ENCODE measurements around the gene FPGS.
"Not testable (repeated sequence)": the region's sequence is repeated elsewhere in the genome, so short reads cannot be mapped to it uniquely, and the experiment has no call there.

Gene FPGS

GRCh38 chr9:127841087-127841835, 38.6 kb downstream of the FPGS start:
- DNase-seq, result no peak

DNA sequence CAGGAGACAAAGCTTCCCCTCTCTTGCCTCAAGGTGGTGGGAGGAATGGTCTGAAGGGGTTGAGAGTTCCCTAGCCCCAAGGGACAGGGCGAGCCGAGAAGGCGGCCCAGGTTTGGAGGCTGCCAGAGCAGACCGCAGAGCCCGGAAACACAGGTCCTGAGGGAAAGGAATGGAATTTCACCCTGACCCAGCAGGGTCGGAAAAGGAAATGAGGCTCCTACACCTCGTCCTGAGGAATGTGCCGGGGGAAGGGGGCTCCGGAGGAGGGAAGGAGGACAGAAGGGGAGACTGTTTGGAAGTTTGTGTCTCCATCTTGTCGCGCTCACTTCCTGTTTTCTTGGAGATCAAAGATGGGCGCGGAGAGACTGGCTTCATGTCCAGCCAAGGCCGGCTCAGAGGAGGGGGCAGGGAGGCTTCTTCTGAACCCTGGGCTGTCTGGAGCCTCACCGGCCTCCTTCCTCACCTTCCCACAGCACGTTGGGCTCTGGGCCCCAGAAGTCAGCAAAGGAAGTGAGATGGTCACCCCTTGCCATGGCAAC, 42.2 kb downstream of the FPGS start:
- no peak for DNase-seq

GRCh38 chr9:127845619-127846018, 42.9 kb downstream of the FPGS start:
- DNase-seq, result not testable (repeated sequence)

GRCh38 chr9:127846443-127847177, 43.9 kb downstream of the FPGS start:
- no peak for DNase-seq

GRCh38 chr9:127847178-127847510, 44.5 kb downstream of the FPGS start:
- no peak for DNase-seq

DNA sequence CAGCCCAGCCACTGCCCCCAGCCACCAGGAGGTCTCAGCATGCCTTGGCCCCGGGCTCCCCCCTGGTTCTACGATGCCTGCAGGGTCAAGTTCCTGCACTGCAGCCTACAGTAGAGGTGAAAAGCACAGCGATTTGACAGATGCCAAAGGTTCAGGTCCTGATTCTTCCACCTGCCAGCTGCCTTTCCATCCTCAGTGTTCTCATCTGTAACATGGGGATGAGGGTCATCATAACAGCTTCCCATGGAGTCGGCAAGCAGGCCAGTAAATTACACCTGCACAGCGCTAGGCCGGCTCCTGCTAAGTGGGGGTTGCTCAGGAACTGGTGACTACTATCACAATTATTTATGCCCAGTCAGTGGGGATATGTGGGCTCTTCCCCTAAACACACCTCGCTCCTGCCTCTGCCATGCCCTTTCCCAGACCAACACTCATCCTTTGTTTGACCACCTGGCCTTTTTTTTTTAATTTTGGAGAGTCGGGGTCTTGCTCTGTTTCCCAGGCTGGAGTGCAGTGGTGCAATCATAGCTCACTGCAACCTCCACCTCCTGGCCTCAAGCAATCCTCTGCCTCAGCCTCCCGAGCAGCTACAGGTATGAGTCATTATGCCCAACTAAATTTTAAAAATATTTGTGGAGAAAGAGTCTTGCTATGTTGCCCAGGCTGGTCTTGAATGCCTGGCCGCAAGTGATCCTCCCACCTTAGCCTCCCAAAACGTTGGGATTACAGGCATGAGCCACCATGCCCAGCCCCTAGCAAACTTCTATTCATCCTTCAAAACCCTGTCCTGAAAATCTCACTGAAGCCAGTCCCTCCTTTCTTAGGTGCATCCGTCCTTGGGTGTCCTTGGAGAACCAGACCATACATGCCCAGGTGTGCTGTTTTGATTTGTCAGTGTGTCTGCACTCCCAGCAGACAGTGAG, 45.4 kb downstream of the FPGS start:
- DNase-seq, result no peak

DNA sequence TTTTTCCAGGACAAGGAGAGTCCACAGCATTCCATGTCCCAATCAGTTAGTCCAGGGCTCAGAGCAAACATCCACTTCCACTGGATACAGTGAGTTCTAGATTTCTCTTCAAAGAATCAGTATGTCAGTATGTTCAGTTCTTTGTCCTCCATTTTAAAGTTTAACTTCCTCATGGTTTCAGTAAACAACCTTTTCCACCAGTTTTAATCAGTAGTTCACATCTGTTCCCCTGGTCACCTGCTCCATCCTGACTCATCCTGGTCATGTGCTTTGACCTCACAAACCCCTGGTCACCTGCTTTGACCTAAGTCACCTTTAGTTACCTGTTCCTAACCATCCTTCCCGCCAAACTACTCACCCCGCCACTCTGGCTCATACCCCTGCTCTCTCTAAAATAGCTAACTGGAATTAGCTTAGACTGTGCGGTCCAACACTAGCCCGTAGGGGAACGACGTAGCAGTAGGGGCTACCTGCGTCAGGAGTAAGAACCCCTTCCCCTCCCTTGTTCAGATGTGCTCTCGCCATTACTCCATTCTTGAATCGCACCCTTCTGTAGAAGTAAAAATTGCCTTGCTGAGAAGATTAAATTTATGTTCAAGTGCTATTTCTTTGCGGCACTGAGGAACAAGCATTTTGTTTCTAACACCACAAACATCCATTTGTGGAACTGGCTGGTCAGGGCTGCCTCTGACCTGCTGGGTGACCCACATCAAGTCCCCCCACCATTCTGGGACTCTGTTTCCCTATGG, 46.2 kb downstream of the FPGS start:
- DNase-seq, result no peak

- DNase-seq, result no peak
Observed at GRCh38 chr9:127850286-127850830, 47.7 kb downstream of the FPGS start.

- no peak for DNase-seq
Observed at GRCh38 chr9:127852829-127853228, 50.1 kb downstream of the FPGS start.

- no peak for DNase-seq
Observed at GRCh38 chr9:127853312-127854183, 50.9 kb downstream of the FPGS start.

- no peak for DNase-seq
Observed at GRCh38 chr9:127854184-127854806, 51.6 kb downstream of the FPGS start, which contains the start of gene ENG. Gene ENG (minus strand): TSS chr9:127854658. CDS start chr9:127854355, 303 bp downstream.

GRCh38 chr9:127854960-127855359, 52.3 kb downstream of the FPGS start:
- no peak for DNase-seq

GRCh38 chr9:127855522-127855921, 52.8 kb downstream of the FPGS start:
- DNase-seq, result no peak

- DNase-seq, result no peak
Observed at GRCh38 chr9:127856094-127856728, 53.5 kb downstream of the FPGS start.

DNA sequence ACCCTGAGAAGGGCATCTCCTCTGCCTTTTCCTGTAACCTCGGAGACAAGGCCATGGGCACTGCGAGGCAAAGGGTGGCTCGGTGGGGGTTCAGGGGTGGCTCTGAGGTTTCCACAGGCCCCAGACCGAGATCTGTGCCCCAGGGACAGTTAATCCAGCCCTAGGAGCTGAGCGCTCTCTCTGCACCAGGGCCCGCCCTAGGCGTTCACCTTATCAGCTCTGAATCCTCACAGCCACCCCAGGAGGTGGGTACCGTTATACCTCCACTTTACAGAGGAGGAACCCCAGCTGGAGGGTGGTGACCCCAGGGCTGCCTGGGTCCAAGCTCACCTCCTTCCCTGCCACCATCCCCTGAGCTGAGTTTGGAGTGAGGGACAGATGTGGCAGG, 54.0 kb downstream of the FPGS start:
- no peak for DNase-seq

GRCh38 chr9:127857278-127857677, 54.6 kb downstream of the FPGS start:
- no peak for DNase-seq

DNA sequence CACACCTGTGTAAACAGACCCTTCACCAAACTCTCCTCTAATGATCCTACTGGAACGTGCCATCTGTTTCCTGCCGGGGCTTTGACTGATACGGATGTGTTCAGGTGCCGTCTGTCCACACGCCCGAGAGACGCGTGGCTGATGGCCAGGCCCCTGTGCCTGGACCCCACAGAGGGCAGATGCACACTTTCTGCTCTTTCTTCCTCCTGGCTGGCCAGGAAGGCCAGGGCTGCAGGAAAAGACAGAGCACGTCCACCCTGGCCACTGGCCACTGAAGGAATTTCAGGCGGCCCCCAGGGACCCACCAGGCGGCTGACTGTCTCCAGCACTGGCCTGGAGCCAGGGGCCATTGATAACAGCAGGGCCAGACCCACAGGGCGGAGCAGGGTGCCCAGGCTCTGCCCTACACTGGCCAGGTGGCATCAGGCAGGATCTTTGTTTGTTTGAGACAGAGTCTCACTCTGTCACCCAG, 55.4 kb downstream of the FPGS start:
- DNase-seq, result no peak

- no peak for DNase-seq
Observed at GRCh38 chr9:127860260-127860659, 57.6 kb downstream of the FPGS start.

- no peak for DNase-seq
Observed at GRCh38 chr9:127860779-127861178, 58.1 kb downstream of the FPGS start.
